HG02970 (cell line): ENCODE measurements around the gene C17orf75.
"Not testable (repeated sequence)": the region's sequence is repeated elsewhere in the genome, so short reads cannot be mapped to it uniquely, and the experiment has no call there.

Experiments
- ATAC-seq: cut with Tn5 transposase; IDR thresholded peaks from one replicate; pipeline ENCODE4 v1.9.1; 2021; ENCODE audit warnings: mild to moderate bottlenecking, moderate library complexity, moderate number of reproducible peaks; ENCODE audit not compliant: unreplicated experiment, low FRiP score

C17orf75 gene, protein sequence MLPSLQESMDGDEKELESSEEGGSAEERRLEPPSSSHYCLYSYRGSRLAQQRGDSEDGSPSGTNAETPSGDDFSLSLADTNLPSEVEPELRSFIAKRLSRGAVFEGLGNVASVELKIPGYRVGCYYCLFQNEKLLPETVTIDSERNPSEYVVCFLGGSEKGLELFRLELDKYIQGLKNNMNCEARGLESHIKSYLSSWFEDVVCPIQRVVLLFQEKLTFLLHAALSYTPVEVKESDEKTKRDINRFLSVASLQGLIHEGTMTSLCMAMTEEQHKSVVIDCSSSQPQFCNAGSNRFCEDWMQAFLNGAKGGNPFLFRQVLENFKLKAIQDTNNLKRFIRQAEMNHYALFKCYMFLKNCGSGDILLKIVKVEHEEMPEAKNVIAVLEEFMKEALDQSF

DNA sequence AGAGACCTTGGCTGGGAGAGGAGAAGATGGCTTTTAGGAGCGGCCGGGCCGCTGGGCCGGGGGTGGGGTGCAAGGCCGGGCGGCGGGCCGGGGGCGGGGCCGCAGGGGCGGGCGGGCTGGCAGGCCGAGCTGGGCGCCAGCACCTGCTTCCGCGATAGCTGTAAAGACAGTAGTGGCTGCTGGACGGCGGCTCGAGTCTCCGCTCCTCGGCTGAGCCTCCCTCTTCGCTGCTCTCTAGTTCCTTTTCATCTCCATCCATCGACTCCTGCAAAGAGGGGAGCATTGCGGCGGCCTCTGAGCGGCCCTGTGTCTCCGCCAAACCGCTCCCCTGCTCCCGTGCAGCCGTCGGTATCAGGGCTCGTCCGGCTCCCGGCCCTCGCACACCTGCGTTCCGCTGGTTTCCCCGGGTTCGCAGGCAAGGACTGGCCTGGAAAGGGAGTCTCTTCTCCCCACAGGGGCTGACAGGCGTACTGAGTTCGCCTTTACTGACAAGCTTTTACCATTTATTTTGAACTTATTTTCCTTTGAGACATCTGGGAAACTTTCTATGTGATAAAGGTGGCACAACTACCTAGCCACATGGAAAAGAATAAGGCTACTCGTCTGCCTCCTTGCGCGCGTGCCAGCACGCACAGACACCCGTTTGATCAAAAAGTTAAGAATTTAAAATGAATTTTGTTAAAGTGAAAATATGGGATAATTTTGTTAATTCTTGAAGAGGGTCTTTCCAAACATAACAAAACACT, at the start of gene C17orf75:
Gene C17orf75 (minus strand): TSS at position 317 of the 746 bp plus-strand sequence. CDS start 34 bp downstream, at position 283.
- peak; percentile 66 for ATAC-seq

DNA sequence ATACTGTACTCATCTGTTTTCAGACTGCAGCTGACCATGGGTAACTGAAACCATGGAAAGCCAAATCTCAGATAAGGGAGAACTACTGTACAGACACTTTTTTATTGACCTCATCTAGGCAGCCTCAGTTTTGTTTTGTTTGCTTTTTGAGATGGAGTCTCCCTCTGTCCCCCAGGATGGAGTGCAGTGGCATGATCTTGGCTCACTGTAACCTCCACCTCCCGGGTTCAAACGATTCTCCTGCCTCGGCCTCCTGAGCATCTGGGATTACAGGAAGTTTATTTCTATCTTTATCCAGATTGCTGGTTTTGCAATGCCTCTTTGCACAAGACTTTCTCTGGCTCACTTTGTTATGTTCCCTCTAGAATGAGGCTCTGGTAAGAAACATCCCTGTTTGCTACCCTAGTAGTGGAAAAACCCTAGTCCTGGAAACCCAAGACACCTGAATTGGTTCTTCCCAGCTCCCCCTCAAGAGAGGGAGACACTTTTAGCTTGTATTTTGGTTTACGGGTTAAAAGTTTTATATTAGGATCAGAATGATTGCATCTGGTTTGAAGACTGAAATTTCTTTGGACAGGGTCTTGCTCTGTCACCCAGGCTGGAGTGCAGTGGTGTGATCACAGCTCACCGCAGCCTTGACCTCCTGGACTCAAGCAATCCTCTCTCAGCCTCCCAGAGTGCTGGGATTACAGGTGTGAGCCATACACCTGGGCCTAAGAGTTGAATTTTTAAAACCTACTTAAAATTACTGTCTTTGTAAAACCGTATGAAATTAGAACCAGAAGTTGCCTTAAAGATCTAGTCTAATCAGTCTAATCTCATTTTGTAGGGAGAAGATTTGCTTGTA, 46.9 kb upstream of the C17orf75 start:
- no peak for ATAC-seq

DNA sequence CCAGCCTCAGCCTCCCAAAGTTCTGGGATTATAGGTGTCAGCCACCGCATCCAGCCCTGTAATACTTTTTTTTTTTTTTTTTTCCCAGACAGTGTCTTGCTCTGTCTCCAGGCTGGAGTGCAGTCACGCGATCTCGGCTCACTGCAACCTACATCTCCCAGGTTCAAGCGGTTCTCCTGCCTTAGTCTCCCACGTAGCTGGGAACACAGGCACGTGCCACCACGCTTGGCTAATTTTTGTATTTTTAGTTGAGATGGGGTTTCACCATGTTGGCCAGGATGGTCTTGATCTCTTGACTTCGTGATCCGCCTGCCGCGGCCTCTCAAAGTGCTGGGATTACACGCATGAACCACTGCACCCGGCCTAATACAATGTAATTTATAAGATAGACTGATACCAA, 46.2 kb upstream of the C17orf75 start:
- ATAC-seq, result not testable (repeated sequence)

DNA sequence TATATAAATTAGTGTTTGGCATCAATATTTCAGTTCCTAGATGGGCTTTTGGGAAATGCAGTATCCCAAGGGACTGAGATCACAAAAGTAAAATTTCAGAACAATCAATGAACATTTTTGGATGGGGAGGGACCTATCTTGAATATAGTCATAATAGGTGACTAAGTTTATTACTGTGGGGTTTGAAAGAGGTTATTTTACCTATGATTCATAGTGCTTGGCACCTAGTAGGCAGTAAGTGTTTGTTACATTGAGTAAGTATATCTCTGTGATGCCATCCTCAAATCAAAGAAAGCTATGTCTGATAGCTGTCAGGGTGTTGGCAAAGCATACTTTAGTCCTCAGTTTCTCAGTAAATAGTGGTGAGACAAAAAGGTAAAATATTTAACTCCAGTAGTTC, 44.9 kb upstream of the C17orf75 start:
- no peak for ATAC-seq

DNA sequence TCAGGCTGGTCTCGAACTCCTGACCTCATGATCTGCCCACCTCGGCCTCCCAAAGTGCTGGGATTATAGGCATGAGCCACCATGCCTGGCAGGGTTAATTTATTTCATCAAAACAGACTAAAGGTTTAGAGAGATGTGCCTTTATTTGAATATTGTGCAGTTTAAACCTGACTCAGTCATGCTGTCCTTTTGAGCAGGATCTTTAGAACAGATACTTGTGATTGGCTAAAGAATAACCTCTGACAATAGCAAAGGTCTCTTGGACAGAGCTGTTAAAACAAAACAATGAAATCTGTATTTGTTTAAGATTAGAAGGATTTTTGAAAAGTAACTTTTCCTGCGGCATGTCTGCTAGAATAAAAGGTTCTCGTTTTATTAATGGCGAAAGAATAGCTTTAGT, 44.0 kb upstream of the C17orf75 start:
- no peak for ATAC-seq

DNA sequence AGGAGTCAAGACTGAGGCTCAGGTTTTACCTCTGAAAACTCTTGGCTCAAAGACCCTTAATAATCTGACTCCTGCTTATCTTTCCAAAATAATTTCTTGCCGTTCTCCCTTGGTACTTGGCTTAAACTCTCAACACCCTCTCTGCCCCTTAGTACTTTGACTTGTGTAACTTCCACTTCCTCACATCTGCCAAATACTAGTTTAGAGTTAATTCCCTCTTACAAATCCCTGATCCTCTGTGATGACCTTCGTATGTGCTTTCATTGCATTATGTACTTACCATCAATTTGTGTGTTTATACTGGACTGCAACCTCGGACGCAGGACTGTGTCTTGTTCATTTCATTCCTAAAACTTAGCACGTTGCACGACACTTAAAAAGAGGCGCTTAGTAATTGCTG, 43.1 kb upstream of the C17orf75 start:
- no peak for ATAC-seq

DNA sequence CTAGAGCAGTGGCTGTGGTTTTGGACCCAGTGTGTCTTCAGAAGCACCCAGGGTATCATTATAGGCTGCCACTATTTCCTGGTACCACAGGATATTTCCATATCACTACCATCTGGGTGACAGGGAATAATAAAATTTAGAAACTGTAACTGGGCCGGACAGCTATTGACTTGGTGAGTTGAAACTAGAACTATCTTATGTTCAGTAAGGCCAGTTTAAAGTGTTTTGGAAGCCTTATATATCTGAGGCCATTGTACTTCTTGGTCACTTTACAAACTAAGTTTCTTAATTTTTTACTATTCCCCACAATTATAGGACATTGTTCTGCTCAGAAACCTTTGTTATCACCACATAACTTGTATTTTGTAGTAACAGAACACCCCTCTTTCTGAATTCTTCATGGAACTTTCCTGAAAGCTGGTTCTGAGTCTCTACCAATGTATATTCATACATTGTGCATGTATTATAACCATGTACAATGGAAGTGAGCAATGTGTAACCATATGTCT, 42.0 kb upstream of the C17orf75 start:
- ATAC-seq, result no peak

DNA sequence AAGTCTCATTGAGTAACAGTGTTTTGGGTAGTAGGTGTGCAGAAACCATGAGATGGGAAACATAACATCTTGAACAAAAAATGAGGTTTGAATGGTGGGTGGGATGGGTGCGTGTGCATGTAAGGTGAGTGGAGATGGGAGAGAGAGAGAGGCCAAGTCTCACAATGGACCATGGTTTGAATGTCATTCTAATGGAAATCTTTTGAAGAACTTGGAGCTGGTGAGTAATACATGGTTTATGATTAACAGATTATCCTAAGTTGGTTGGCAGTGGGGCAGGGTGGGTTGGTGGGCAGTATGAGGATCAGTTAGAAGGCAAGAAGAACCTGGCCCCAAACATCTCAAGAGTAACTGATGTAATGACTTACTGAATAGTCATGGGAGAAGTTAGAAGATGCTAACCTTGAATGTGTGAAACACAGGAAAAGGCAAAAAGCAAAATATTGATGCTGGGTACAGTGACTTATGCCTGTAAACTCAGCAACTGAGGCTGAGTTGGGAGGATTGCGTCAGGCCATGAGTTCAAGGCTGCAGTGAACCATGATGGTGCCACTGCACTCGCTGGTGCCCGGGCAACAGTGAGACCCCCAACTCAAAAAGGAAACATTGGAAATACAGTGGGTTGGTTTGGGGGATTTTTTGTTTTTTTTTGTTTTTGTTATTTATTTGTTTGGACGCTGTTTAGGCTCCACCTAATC, 40.7 kb upstream of the C17orf75 start:
- ATAC-seq, result no peak

DNA sequence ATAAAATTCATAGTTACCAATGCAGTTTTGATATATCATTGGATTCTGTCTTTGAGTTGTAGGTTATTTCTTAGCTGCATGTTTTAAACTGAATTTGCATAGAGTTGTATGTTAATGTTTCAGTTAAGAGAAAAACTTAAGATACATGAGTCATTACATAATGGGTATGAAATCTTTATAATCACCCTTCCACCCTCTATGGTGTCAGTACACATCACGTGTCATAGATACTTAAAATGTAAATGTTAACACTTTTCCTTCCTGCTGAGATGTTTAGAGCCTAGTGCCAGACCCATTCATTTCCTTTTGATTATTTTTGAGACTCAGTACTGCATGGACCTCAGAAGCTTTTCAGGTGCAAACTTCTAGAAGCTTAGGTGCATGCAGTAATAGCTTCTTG, 28.5 kb upstream of the C17orf75 start:
- ATAC-seq, result no peak

DNA sequence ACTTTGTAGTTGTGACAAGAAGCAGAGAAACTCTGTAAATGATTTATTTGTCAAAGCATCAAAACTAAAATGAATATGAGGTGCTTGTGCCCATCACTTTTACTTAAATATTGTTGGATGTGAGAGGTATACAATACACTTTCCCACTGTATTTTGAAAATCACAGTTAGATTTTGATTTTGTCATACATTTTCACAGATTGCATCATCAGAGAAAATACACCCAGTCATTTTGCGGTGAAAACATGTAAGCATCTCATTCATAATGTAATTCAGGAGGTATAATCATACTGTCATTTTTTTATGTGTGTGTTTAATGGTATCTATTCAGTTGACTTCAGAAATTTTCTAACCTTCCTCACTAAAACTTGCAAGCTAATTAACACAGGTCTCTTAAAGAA, 19.3 kb upstream of the C17orf75 start:
- ATAC-seq, result no peak

DNA sequence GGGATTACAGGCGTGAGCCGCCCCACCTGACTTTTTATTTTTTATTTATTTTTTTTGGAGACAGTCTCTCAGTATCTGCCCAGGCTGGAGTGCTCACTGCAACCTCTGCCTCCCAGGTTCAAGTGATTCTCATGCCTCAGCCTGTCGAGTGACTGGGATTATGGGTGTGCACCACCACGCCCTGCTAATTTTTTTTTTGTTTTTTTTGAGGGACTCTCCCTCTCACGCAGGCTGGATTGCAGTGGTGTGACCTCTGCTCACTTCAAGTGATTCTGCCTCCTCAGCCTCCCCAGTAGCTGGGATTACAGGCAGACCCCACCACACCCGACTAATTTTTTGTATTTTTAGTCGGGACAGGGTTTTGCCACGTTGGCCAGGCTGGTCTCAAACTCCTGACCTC, 15.6 kb upstream of the C17orf75 start:
- ATAC-seq, result no peak

DNA sequence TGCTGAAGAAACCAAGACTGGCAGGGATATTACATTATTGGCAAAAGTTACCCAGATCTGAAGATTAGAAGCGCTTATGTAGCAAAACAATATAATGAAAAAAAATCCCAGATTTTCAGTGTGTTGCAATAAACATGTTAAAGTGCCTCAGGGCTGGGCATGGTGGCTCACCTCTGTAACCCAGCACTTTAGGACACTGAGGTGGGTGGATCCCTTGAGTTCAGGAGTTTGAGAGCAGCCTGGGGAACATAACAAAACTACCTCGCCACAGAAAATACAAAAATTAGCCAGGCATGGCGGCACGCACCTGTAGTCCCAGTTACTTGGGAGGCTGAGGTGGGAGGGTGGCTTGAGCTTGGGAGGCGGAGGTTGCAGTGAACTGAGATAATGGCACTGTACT, 14.8 kb upstream of the C17orf75 start:
- no peak for ATAC-seq

DNA sequence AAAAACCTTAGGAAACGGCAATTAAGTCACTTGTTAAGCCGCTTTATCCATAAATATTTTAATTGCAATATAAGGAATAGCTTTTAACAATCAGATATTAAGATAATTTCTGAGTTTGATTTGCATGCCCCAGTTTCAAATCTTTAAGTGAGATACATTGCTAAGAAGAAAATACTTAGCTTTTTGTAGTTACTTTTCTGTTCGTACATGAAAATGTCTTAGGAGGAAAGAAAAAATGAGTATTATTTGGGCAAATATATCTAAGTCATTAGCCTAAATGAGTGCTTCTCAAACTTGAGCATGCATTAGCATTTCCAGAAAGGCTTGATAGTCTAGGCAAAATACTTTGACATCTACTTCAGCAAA, 14.4 kb upstream of the C17orf75 start:
- no peak for ATAC-seq

DNA sequence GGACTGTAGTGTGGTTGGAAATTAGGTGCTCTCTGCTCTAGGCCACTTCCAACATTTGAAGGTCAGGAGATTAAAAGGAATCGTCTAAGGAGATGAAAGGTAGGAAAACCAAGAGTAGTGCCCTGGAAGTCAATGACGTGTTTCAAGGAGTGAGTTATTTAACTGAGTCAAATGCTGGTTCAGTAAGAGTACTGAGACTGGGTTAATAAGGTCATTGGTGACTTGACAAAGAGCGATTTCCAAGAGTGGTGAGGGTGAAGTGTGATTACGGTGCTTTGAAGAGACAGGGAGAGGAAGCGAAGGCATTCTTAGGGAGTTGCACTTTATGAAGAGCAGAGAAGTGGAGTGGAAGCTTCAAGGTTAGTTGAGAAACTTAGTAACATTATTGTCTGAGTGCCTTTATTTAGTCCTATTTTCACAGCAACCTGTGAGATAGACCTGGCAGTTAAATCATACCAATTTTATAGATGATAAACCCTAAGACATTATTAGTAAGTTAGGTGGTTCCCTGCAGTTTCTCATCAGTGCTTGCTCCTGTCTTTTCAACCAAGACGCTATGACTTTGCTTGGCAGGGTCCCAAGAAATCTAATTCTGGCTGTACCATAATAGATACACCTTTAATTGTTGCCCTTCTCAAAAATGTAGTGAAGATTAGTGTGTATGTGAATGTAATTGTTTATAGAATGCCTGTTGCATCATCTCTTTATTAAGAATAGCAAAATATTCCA, 13.8 kb upstream of the C17orf75 start:
- ATAC-seq, result no peak

DNA sequence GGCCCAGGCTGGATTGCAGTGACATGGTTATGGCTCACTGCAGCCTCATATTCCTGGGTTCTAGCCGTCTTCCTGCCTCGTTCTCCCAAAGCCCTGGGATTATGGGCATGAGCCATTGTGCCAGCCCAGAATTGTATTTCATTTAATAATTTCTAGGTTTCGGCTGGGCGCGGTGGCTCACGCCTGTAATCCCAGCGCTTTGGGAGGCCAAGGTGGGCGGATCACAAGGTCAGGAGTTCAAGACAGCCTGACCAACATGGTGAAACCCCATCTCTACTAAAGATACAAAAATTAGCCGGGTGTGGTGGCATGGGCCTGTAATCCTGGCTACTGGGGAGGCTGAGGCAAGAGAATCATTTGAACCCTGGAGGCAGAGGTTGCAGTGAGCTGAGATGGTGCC, 10.8 kb upstream of the C17orf75 start:
- not testable (repeated sequence) for ATAC-seq

DNA sequence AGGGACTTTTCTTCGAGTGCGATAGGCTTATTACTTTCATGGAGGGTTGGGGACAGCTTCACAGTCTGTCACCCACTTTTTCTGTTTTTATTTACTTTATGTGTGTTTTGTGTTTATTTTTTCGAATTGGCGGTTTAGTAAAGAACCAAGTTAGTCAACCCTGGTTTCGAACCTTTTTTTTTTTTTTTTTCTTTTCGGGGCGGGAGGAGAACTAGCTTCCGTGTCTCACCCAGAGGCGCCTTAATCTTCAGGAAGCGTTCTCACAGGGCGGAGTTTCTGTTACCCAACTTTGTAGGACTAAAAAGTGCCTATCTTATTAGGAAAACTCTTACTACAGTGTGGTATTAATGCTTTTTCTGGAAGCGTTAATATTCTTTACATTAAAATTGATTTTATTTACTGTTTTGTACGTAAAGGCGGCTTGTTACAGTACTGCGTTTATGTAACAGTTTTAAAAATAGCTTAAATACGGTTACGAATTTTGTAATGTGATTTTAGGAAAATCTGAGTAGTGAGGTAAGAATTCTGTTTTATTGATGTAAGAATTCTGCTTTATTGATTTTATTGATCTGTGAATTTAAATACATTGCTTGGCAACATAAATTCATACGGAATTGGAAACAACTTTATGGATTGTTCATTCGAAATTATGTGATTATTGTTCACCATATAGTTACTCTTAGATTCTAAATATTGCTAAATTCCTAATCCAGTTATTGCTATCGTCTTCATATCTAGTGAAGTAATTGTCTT, 8.9 kb upstream of the C17orf75 start:
- ATAC-seq, result no peak

DNA sequence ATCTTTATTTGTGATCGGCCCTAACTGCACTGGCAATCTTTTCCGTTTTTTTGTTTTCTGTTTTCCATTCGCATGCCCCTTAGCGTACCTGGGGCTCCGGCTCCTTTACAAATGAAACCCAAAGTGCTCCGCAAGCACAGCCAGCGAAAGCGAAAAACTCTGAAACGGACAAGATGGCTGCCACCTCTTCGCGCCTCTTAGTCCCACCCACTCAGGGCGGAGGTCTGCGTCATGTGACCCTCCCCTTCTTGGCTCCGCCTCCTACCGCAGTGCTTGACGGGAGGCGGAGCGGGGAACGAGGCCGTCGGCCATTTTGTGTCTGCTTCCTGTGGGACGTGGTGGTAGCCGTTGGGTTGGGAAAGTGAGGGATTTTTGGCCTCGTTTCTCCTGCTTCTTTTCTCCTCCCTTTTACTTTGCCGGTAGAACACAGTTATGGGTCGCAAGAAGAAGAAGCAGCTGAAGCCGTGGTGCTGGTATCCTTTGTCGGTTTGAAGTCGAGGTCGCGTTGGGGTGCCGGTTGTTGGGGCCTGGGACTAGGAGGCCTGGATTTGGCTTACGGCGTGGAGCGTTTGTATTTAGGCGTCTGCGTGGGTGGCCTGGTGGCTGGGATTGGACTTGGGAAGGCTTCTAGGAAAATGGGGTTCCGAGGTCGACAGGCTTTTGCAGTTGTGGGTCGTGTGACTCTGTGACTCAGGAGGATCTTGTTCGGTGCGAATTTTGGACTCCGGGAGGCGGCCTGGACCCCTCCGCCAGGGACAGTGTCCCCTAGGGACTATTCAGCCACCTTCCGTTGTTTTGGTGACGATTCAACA, 8.1 kb upstream of the C17orf75 start, which contains the start of gene ZNF207:
Gene ZNF207 (plus strand): TSS at position 304 of the 812 bp plus-strand sequence. CDS start 129 bp downstream, at position 433.
- peak; percentile 96 for ATAC-seq

DNA sequence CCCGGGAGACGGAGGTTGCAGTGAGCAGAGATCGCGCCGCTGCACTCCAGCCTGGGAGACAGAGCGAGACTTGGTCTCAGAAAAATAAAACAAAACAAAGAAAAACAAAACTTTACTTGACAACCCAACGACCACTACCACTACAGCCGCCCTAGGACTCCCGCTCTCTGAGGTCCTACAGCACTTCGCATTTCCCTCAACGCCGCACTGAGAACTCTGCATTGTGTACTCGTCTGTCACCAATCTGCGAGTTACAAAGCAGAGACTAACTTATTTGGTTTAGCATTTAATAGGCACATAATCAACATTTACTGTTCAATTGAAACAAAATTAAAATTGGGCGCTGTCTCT, 7.5 kb upstream of the C17orf75 start:
- ATAC-seq, result no peak
